ENCODE data around the gene TOB1. TPM values are rescaled to one million over a fixed set of nuclear protein-coding genes. Genes with fewer than 3 reads are reported as not detected.

TOB1 gene
- 26.2 and 29.5 TPM in 2 replicates for total RNA-seq
- long read RNA-seq, partial matches to known transcripts, result 0 of 2 reads
- long read RNA-seq, other reads (novel, unspliced or antisense), result 2 of 2 reads

DNA sequence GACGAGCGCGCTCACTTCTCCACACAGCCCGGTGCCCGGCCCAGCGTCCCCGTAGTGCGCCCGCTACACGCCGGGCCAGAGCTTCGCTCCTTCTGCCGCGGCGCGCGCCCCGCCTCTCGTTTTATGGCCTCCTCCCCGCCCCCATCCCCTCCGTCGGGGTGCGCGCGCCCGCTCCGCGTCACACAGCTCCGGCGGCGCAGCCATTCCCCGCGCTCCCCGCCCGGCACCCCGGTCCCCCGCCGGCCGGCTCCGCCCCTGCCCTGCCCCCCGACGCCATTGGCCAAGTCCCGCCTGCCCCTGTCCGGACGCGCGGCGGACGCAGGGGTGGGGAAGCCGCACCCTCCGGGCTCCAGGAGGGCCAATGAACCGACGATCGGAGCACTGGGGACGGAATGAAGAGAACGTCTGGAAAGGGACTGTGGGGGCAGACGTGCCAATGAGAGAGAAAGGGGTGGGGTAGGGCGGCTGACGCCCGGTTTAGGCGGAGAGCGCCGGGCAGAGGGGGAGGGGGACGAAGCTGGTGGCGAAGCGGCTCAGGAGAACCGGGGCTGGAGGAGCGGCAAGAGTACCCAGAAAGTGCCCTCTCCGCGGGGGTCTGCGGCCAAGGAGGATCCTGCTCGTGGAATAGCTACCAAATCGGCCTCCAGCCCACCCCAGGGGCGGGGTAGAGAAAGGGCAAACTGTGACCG lies at the start of gene TOB1:
Gene TOB1, minus strand, starts transcription at position 94 of the 689 bp plus-strand sequence. CDS start 2,337 bp downstream, outside the sequence.
- DNase-seq (ENCODE audit: low read depth, low spot score), result peak; percentile 96
- peak within 1 kb of the TSS; percentile 99 for H3K4me3 Mint-ChIP-seq
- peaks cover 48% of the 10 kb centered on the region for H3K4me1 Mint-ChIP-seq
- no peaks in the 10 kb centered on the region for H3K9me3 Mint-ChIP-seq
- peak within 1 kb of the TSS; percentile 99 for H3K27ac Mint-ChIP-seq (ENCODE audit: unreplicated experiment)
- peaks cover 3% of the 10 kb centered on the region for H3K27me3 Mint-ChIP-seq (ENCODE audit: low read depth)
- TF ChIP-seq CTCF (conservative IDR thresholded peaks at IDR 0.05), result no peak
- peaks cover 3% of the 10 kb centered on the region for H3K36me3 Mint-ChIP-seq (ENCODE audit: low read depth)

DNA sequence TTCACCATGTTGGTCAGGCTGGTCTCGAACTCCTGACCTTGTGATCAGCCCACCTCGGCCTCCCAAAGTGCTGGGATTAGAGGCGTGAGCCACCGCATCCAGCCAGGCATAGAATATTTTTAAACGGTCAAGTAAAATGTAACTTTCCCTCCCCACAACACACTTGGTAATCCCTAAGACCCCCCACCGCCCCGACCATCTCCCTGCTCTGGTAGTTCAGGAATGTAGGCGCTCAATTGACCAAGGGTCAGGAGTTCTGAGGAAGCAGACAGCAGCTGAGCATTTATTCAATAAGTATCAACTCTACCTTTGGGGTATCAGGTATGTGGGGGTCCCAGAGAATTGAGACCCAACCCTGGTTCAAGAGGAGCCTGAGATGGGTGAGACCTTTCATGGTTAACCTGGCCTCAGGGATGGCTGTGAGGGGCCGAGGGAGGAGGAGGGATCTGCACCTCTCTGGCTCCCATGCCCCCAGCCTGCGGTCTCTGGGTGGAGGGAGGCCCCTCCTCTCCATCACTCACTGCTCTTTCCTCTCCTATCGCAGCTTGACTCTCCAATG lies 48.4 kb upstream of the TOB1 start:
- DNase-seq (ENCODE audit: low read depth, low spot score), result no peak
- Mint-ChIP-seq H3K27me3 (ENCODE audit: low read depth) (no peaks in the 10 kb centered on the region), H3K9me3 (no peaks in the 10 kb centered on the region), H3K4me1 (peaks cover 24% of the 10 kb centered on the region), H3K36me3 (ENCODE audit: low read depth) (no peaks in the 10 kb centered on the region), H3K4me3 (no peak overlapping the region), H3K27ac (ENCODE audit: unreplicated experiment) (no peak overlapping the region)
- TF ChIP-seq CTCF (conservative IDR thresholded peaks at IDR 0.05), result no peak

- H3K36me3 Mint-ChIP-seq (ENCODE audit: low read depth), result no peaks in the 10 kb centered on the region
- TF ChIP-seq CTCF (conservative IDR thresholded peaks at IDR 0.05), result no peak
- H3K9me3 Mint-ChIP-seq, result no peaks in the 10 kb centered on the region
- H3K4me3 Mint-ChIP-seq, result no peak overlapping the region
- H3K4me1 Mint-ChIP-seq, result peaks cover 22% of the 10 kb centered on the region
- H3K27me3 Mint-ChIP-seq (ENCODE audit: low read depth), result no peaks in the 10 kb centered on the region
- DNase-seq (ENCODE audit: low read depth, low spot score), result no peak
- no peak overlapping the region for H3K27ac Mint-ChIP-seq (ENCODE audit: unreplicated experiment)
These were observed 47.0 kb upstream of the TOB1 start for GRCh38 chr17:50913120-50913519.

GRCh38 chr17:50911890-50912289 lies 45.7 kb upstream of the TOB1 start:
- Mint-ChIP-seq H3K27ac (ENCODE audit: unreplicated experiment) (no peak overlapping the region), H3K36me3 (ENCODE audit: low read depth) (no peaks in the 10 kb centered on the region), H3K4me3 (no peak overlapping the region), H3K27me3 (ENCODE audit: low read depth) (no peaks in the 10 kb centered on the region), H3K9me3 (no peaks in the 10 kb centered on the region), H3K4me1 (peaks cover 26% of the 10 kb centered on the region)
- no peak for TF ChIP-seq CTCF (conservative IDR thresholded peaks at IDR 0.05)
- no peak for DNase-seq (ENCODE audit: low read depth, low spot score)

GRCh38 chr17:50911450-50911849 lies 45.3 kb upstream of the TOB1 start:
- H3K27ac Mint-ChIP-seq (ENCODE audit: unreplicated experiment), result no peak overlapping the region
- peaks cover 26% of the 10 kb centered on the region for H3K4me1 Mint-ChIP-seq
- no peak overlapping the region for H3K4me3 Mint-ChIP-seq
- DNase-seq (ENCODE audit: low read depth, low spot score), result no peak
- no peaks in the 10 kb centered on the region for H3K36me3 Mint-ChIP-seq (ENCODE audit: low read depth)
- TF ChIP-seq CTCF (conservative IDR thresholded peaks at IDR 0.05), result no peak
- H3K27me3 Mint-ChIP-seq (ENCODE audit: low read depth), result no peaks in the 10 kb centered on the region
- H3K9me3 Mint-ChIP-seq, result no peaks in the 10 kb centered on the region
